ENCODE measurements around the gene KCNB1. TPM values are rescaled to one million over a fixed set of nuclear protein-coding genes. Genes with fewer than 3 reads are reported as not detected.

KCNB1 gene
- total and polyA plus RNA-seq, 11 donors, result 0.72 to 4.9 (median 1.3) TPM

- Histone ChIP-seq H3K4me3 (no peak overlapping the region), H3K4me1 (no peaks in the 10 kb centered on the region), H3K27ac (no peak overlapping the region), H3K9me3 (no peaks in the 10 kb centered on the region), H3K27me3 (no peaks in the 10 kb centered on the region), H3K36me3 (peaks cover 0 to 61% (median 3%) of the 10 kb centered on the region in 9 donors)
- no peak for TF ChIP-seq CTCF (IDR thresholded peaks at IDR 0.05)
- TF ChIP-seq POLR2A (IDR thresholded peaks at IDR 0.05), result no peak
- WGBS, 4 donors, result 59 to 72% (median 67%) methylated on average over 5 of the region's 5 CpGs
- ATAC-seq (peak in 1 of 4 donors; percentile 7), DNase-seq (no peak)
- intact Hi-C loops (cut with DNase I), result no loop called here
These were observed 36.1 kb upstream of the KCNB1 start for GRCh38 chr20:49518576-49518975.

- no peaks in the 10 kb centered on the region for H3K9me3 ChIP-seq
- TF ChIP-seq CTCF (IDR thresholded peaks at IDR 0.05) (no peak), POLR2A (IDR thresholded peaks at IDR 0.05) (no peak)
- peaks cover 0 to 60% (median 3%) of the 10 kb centered on the region in 9 donors for H3K36me3 ChIP-seq
- no peaks in the 10 kb centered on the region for H3K4me1 ChIP-seq
- ATAC-seq, result no peak
- H3K27ac ChIP-seq, result no peak overlapping the region
- DNase-seq, result no peak
- H3K4me3 ChIP-seq, result no peak overlapping the region
- intact Hi-C loops (cut with DNase I), result no loop called here
- WGBS, 4 donors, result 87 to 90% (median 90%) methylated on average over 4 of the region's 4 CpGs
- H3K27me3 ChIP-seq, result no peaks in the 10 kb centered on the region
These were observed 35.3 kb upstream of the KCNB1 start for GRCh38 chr20:49517805-49518100.

GRCh38 chr20:49516916-49517804 is 34.7 kb upstream of the KCNB1 start:
- DNase-seq, result no peak
- H3K27ac ChIP-seq, result no peak overlapping the region
- 85 to 91% (median 88%) methylated on average over 16 to 17 of the region's 17 CpGs for WGBS, 4 donors
- H3K9me3 ChIP-seq, result no peaks in the 10 kb centered on the region
- no peak for TF ChIP-seq CTCF (IDR thresholded peaks at IDR 0.05)
- TF ChIP-seq POLR2A (IDR thresholded peaks at IDR 0.05), result no peak
- H3K4me1 ChIP-seq, result no peaks in the 10 kb centered on the region
- ATAC-seq, result peak in 2 of 4 donors; percentile 12 to 52
- peaks cover 0 to 60% (median 3%) of the 10 kb centered on the region in 9 donors for H3K36me3 ChIP-seq
- intact Hi-C loops (cut with DNase I), result no loop called here
- H3K27me3 ChIP-seq, result no peaks in the 10 kb centered on the region
- no peak overlapping the region for H3K4me3 ChIP-seq

DNA sequence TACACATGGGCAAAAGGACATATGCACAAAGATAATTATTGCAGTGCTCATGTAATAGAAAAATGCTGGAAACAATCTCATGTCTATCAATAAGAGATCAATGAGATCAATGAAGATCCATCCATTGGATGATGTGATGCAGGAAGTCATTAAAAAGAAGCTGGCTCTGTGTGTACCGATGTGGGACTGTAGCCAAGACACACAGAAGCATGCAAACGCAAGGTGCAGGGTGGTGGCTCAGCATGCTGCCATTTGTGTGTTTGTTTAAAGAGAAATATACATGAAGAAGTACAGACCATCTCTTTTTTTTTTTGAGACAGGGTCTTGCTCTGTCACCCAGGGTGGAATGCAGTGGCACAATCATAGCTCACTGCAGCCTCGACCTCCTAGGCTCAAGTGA is 33.1 kb upstream of the KCNB1 start:
- no peak overlapping the region for H3K27ac ChIP-seq
- intact Hi-C loops (cut with DNase I), result no loop called here
- no peaks in the 10 kb centered on the region for H3K27me3 ChIP-seq
- H3K4me3 ChIP-seq, result no peak overlapping the region
- no peak for ATAC-seq
- H3K36me3 ChIP-seq, result peaks cover 0 to 50% (median 3%) of the 10 kb centered on the region in 9 donors
- WGBS, 4 donors, result 50 to 60% (median 55%) methylated on average over 3 of the region's 3 CpGs
- TF ChIP-seq CTCF (IDR thresholded peaks at IDR 0.05), result no peak
- no peak for TF ChIP-seq POLR2A (IDR thresholded peaks at IDR 0.05)
- no peak for DNase-seq
- H3K9me3 ChIP-seq, result no peaks in the 10 kb centered on the region
- peaks cover 0 to 10% (median 0%) of the 10 kb centered on the region in 12 donors for H3K4me1 ChIP-seq

Data from heart left ventricle (tissue), 16 donors.